LoVo (cell line): ENCODE data around the gene HELQ.
"Not testable (repeated sequence)": the region's sequence is repeated elsewhere in the genome, so short reads cannot be mapped to it uniquely, and the experiment has no call there.

ENCODE experiments used
- DNase-seq: peaks from one replicate; pipeline ENCODE4 v3.0.0-alpha.2; 2016; ENCODE audit warnings: low spot score

HELQ gene, protein sequence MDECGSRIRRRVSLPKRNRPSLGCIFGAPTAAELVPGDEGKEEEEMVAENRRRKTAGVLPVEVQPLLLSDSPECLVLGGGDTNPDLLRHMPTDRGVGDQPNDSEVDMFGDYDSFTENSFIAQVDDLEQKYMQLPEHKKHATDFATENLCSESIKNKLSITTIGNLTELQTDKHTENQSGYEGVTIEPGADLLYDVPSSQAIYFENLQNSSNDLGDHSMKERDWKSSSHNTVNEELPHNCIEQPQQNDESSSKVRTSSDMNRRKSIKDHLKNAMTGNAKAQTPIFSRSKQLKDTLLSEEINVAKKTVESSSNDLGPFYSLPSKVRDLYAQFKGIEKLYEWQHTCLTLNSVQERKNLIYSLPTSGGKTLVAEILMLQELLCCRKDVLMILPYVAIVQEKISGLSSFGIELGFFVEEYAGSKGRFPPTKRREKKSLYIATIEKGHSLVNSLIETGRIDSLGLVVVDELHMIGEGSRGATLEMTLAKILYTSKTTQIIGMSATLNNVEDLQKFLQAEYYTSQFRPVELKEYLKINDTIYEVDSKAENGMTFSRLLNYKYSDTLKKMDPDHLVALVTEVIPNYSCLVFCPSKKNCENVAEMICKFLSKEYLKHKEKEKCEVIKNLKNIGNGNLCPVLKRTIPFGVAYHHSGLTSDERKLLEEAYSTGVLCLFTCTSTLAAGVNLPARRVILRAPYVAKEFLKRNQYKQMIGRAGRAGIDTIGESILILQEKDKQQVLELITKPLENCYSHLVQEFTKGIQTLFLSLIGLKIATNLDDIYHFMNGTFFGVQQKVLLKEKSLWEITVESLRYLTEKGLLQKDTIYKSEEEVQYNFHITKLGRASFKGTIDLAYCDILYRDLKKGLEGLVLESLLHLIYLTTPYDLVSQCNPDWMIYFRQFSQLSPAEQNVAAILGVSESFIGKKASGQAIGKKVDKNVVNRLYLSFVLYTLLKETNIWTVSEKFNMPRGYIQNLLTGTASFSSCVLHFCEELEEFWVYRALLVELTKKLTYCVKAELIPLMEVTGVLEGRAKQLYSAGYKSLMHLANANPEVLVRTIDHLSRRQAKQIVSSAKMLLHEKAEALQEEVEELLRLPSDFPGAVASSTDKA

DNA sequence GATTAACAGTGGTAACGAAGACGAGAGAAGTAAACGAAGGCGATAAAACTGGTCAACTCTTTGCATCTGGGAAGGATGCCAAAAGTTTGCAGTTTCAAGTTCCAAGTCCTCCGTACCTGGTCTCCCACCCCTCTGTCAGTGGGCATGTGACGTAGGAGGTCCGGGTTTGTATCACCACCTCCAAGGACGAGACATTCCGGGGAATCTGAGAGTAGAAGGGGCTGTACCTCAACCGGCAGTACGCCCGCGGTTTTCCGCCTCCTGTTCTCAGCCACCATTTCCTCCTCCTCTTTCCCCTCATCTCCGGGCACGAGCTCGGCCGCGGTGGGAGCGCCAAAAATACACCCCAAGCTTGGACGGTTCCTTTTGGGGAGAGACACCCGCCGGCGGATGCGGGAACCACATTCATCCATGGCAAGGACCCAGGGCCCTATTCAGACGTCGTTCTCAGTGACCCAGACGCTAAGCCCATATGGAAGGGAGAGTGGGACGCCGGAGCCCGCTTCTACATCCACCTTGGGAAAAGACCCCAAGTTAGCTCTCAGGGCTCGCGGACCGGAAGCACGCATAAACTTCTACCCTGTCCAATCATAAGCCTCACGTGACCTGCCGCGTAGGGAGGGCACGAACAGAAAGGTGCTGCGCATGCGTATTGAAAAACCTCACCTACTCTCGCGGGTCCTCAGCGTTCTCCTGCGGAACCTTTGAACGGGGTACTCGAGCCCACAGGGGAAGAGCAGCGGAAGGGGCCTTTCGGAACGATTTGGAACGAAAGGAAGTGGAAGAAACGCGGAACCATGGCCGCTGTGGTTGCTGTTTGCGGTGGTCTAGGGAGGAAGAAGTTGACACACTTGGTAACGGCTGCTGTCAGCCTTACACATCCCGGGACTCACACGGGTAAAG, at the start of gene HELQ, which contains the start of gene MRPS18C:
TSS of gene HELQ (minus strand) at position 543 of the 903 bp plus-strand sequence. CDS start at position 413, 130 bp downstream.
TSS of gene MRPS18C (plus strand) at position 778 of the 903 bp plus-strand sequence. CDS start at position 798, 20 bp downstream.
- DNase-seq = peak; percentile 99

DNA sequence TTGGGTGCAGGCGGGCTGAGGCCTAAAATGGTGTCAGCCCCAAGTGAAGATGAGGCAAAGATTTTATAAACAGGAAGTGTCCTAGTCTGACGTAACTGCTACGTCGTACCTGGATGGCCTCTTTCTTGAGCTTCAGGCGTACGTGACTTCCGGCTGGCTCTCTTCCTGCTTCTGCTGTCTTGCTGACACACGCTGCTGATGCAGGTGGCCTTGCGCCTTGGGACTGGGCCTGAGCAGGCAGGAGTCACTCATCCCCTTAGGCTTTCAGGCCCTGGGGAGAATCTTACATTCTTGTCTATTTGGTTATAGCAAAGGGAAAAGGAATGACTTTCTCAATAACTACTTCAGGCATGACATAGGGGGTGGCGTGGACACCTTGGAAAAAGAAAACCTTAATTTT, 49.4 kb upstream of the HELQ start:
- DNase-seq = no peak

DNA sequence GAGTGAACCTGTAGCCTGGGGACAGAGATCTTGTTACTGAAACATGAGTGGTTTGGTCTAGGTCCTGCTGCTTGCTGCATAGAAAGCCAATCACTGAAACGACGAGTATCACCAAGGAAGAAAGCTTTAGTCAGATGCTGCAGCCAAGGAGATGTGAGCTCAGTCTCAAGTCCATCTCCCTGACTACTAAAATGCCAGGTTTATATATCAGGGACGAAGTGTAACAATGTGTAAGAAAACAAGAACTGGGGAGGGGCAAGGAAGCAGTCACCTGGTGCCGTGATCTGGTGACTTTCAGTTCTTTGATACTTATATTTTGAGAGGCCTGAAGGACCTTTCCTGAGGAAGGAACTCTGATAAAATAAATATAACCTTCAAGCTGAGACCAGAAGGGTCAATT, 48.9 kb upstream of the HELQ start:
- DNase-seq = no peak

DNA sequence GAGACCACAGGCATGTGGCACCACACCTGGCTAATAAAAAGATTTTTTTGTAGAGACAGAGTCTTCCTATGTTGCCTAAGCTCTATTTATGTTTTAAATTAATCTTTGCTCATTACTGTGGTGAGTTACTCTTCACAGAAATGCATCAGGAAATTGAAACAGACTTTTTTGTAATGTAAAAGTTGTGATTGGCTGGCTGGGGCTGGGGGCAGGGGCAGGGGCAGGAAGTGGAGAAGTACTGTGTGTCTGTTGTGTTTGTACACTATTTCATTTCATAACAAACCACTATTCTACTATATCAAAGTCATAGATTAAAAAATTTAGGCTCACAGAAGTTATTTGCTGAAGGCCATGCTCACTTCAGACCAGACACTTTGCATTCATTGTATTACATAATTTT, 48.4 kb upstream of the HELQ start:
- DNase-seq = no peak

DNA sequence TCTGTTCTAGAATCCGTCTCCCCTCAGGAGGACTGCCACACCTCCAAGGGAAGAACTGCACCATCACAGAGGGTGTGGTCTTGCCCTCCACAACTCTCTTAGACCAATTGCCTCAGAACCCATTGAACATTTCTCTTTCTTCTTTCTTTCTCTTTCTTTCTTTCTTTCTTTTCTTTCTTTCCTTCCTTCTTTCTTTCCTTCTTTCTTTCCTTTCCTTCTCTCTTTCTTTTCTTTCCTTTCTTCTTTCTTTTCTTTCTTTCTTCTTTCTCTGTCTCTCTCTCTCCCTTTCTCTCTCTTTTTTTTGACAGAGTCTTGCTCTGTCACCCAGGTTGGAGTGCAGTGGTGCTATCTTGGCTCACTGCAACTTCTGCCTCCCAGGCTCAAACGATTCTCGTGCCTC, 46.0 kb upstream of the HELQ start:
- DNase-seq = not testable (repeated sequence)

DNA sequence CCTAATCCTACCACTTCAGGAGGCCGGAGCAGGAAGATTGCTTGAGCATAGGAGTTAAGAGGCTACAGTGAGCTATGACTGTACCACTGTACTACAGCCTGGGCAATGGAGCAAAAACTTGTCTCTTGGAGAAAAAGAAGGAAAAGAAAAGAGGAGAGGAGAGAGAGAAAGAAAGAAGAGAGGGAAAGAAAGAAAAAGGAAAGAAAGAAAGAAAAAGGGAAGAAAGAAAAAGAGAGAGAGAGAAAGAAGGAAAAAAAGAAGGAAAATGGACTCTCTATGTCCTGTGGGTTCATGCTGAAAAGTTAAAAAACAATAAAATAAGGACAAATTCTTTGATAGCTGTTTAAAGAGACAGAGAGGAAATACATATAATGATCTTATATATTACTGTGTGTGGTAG, 42.6 kb upstream of the HELQ start:
- DNase-seq = no peak

DNA sequence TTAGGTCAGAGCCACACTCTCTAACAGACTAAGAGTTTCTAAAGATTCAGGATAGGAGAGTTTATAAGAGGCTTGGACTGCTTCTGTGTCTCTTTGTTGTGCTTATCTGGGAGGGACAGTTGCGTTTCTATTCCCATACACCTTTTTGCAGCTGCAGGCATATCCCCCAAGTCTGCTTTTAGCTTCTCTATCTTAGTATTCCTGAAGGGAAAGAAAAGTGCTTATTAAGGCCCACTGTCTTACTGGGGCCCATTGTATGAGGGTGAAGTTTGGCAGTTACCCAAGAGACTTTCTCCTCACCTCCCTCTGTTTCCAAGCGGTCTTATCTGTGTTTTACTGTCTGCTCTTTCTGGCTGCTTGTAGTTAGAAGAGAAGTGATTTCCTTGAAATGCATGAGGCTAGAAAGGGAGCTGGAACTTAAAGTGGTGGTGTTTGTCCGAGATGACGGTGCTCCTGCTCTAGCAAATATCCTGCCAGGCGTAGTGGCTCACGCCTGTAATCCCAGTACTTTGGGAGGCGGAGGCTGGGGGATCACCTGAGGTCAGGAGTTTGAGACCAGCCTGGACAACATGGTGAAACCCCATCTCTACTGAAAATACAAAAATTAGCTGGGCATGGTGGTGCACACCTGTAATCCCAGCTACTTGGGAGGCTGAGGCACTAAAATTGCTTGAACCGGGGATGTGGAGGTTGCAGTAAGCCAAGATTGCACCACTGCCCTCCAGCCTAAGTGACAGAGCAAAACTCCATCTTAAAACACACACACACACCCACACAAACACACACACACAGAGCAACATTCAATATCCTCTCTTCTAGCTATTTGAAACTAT, 40.7 kb upstream of the HELQ start:
- DNase-seq = not testable (repeated sequence)

DNA sequence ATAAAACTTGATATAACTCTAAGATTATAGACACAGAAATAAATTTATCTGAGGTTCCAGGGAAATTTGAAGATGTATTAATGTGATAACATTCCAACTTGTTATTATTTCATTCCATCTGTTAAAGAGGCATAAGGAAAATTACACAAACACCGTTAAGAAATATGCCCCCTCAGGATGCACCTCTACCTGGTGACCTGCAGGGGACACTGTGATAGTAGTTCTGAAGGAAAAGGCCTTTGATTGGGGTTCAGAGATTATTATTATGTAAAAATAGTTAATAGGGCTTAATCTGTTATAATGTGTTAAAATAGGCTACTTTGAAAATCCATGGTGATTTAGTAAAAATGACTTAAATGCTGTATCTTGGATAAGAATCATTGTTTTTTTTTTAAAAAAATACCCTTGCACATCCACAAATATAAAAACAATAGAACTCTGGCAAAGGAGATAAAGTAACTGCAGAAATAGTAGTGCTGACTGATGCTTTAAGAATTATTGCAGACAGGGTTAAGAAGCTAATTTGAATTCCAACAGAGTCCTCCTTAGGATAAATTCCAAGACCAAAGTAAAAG, 35.3 kb upstream of the HELQ start:
- DNase-seq = peak; percentile 31

DNA sequence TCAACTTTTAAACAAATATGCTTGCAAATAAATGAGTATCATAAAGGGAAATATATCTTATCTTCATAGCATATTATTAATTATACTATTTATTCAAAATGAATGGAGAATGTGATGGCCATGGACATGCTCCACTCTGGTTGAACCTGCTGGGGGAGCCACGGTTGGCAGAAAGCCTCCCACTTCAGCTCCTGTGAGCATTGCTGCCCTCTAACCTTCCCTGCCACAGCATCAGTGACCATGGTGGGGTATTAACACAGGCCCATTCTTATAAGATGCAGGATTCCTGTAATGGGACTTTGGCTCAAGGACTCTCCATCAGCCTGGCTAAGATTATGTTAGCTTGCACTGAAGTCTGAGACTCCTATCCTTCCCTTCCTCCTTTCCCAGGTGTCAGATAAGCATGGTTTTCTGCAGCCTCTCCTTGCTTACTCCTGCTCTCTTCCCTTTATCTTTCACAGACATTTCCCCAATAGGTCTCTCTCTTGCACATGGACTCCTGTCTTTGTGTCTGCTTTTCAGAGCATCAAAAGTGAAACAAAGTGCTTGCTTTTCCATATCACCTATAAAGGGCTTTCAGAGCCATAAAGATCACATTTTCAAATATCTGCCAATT, 34.2 kb upstream of the HELQ start:
- no peak for DNase-seq

DNA sequence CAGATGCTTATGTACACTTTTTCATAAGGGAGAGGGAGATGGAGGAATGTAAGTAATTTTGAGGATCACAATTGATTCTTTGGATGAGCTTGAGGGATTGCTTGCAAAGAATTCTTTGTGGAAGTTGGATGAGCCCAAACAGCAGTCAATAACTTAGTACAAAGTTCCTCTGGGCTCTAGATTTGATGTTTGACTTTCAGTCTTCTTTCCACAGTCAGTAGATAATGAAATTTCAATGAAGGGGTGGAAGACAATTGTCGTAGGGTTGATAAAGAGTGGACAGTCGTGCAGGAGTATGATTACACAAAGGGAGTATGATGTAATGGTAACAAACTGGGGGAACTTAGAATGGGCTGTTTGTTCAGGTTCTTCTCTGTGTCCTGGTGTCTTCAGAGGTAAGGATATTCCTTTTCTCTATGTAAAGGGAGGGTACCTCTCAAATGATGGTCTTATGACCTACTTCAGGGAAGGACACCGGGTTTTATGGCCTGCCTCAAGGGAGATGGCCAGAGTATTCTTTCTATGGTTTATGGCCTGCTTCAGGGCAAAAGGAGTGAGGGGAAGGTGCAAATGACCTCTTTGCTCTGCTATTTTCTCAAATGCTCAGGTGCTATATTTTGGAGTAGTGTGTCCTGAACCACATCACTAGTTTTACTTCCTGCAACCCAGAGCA, 31.0 kb upstream of the HELQ start:
- no peak for DNase-seq

DNA sequence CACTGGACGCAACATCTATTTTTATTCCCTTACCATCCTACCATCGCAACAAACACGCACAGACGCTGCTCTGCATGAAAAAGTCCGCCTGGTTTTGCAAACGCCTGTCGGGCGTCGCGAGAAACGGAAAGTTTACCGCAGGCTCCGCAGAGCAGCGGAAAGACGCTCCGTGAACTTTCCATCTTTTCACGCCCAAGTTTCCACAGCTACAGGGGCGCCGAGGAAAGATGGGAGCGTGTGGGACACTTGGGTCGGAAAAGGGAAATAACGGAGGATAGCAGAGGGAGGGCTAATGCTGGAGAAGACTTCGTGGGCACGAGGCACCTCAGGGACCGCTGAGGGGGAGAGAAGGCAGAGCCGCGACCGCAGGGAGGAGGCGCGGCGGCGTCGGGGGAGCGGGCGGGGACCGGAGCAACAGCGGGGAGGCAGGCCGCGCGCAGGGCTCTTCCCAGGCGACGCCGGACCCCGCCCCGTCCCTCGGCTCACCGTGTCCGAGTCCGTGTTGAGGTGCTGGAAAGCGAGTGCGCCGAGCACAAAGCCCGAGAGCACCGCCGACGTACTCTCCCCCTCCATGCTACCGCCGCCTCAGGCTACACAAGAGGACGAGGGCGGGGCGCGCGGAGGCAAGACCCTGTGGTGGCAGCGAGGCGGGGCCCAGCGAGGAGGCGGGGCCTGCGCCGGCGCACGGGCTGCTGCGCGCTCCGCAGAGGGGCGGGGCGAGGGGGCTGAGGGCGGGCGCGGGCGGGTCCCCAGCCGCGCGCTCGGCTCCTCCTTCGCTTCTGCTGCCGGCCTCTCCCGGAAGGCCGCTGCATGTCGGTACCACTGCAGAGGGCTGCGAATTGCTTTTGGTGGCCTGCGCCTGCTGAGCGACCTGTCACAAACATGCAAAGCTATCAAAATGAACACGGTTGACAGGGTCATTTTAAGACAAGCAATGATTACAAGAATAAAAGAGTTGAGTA, 29.2 kb upstream of the HELQ start, which contains the start of gene ABRAXAS1:
TSS of gene ABRAXAS1 (minus strand) at position 601 of the 962 bp plus-strand sequence. CDS start at position 573, 28 bp downstream.
- DNase-seq = peak; percentile 94

DNA sequence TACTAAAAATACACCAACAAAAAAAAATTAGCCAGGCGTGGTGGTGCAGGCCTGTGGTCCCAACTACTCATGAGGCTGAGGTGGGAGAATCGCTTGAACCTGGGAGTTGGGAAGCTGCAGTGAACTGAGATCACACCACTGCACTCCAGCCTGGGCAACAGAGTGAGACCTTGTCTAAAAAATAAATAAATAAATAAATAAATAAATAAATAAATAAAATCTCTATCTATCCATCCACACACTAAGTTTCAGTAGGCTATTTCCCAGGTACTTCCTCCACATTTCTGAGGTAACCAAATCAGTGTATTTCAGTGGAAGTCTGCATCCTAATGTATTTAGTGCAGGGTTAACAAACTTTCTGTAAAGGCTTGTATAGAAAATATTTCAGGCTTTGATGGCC, 18.3 kb upstream of the HELQ start:
- no peak for DNase-seq

DNA sequence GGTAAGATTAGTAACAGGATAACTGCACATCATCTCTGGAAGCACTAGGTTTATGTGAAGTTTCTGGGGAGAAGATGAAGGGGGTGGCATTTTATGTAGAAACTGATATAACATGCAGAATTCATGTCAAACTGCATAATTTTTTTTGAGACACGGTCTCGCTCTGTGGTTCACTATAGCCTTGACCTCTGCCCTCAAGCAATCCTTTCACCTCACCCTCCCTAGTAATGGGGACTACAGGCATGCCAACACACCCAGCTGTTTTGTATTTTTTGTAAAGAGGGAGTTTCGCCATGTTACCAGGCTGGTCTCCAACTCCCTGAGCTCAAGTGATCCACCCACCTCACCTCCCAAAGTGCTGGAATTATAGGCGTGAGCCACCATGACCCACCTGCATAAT, 17.8 kb upstream of the HELQ start:
- no peak for DNase-seq

DNA sequence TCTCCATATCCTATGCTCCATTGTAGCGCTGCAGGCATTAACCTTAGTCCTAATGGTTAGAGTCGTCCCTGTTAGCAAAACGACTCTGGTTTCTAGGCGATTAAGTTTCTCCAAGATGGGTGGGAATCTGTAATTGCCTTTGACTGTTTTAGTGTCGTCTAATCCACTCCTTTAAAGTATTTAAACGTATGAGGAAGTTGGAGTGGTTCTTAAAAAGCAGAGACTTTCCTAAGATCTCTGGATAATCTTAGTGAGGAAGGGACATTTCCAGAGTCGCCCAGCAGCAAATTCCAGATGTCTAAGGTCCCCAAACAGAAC, 520 bp upstream of the HELQ start:
- DNase-seq = no peak

DNA sequence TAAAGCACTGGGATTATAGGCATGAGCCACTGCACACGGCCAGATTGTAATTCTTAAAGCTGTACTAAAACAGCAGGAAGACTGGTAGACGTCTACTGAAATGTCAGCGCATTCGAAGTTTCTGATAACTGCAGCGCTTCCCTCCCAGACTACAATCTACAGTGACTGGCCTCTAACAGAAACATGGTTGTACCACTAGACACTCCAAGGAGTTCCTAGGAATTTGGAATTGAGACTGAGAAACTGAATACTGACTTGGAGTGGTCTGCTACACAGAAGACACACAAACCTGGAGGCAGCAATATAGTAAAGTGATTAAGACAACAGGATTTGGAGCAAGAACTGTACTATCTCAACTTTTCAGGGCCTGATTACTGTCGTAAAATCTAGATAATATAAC, 937 bp downstream of the HELQ start:
- no peak for DNase-seq

DNA sequence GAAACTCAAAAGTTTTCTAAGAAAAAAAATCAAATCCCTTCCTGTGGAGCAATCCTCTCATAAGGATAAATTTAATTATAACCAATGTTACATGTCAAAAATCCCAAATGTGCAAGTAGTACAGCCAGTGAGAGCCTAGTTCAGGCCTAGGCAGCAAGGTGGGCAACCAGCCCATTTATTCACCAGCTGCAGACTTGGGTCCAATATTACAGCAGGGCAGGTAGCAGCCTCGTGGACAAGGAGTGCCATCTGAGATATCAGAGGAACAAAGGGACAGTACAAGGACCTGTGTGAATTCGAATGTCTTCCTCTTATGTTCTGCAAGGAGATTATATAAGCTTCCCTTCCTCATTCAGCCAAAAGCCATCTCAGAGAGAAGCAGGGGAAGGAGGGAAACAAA, 6.6 kb downstream of the HELQ start:
- no peak for DNase-seq

DNA sequence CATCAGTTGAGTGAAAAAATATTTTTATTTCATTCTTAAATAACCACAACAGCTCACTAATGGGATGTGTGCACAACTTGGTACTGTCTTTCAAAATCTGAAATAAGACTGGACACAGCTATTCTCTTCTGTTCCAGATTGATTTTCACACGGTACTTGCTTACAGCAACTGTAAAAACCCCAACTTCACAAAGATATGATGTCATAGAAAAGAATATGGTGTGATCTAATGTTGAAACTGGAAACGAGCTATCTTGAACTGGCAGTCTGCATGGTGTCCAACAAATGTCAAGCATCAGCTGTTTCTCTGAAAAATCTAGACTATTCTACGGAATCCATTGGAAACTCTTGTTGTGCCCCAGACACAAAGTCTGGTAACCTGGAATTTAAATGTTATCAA, 14.7 kb downstream of the HELQ start:
- DNase-seq = no peak
